ENCODE results near the gene SPAG9. TPM values are rescaled to one million over a fixed set of nuclear protein-coding genes. Genes with fewer than 3 reads are reported as not detected.

Gene SPAG9
- total and polyA plus RNA-seq, 2 of the 8 experiments (the other 6 are each of a cell fraction or from before 2014, with no cell fraction given): 9.8 to 63.8 TPM

DNA sequence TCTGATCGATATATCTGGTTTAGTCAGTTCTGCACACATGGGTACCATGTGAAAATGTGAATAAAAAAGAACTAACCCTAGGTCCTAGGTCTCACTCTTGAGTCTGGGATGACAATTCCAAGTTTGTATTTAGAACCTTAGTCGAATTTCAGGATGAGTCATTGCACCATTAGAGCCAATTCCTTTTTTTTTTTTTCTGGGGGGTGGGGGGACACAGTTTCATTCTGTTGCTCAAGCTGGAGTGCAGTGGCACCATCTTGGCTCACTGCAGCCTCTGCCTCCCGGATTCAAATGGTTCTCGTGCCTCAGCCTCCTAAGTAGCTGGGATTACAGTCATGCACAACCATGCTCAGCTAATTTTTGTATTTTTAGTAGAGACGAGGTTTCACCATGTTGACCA lies 41.6 kb downstream of the SPAG9 start:
- Histone ChIP-seq H3K79me1 (ENCODE audit: low read depth, low read length) (peaks cover 2% of the 10 kb centered on the region; the same call in 1 of the 2 replicates), H3K23me2 (ENCODE audit: low read depth, low read length) (no peaks in the 10 kb centered on the region; the same call in 1 of the 2 replicates), H3K9ac (replicated peaks in 1 of 4; ENCODE audit: extremely low read depth in 1 of 4, low read depth in 3 of 4, low read length in 3 of 4) (no peak overlapping the region), H2BK5ac (ENCODE audit: low read depth, low read length) (no peak overlapping the region), H3K27me3 (replicated peaks in 1 of 4; ENCODE audit: control insufficient read depth in 3 of 4, extremely low read depth in 1 of 4, insufficient read depth in 3 of 4, low read length in 3 of 4) (no peaks in the 10 kb centered on the region), H3K18ac (ENCODE audit: extremely low read depth, low read length) (no peak overlapping the region), H3K27ac (ENCODE audit: low read depth, low read length) (no peak overlapping the region), H4K91ac (replicated peaks; ENCODE audit: insufficient read length, low read length) (no peak overlapping the region), H3K4me1 (replicated peaks in 1 of 4; ENCODE audit: control insufficient read depth in 3 of 4, insufficient read depth in 4 of 4, low read length in 3 of 4) (no peaks in the 10 kb centered on the region), H3K4me2 (ENCODE audit: insufficient read depth in 1 of 2, low read depth in 2 of 2, low read length in 2 of 2) (no peak overlapping the region), H2AFZ (ENCODE audit: low read length) (no peak overlapping the region), H3K79me2 (ENCODE audit: control insufficient read depth in 1 of 2, insufficient read depth in 2 of 2, low read length in 2 of 2) (no peaks in the 10 kb centered on the region), H3K56ac (replicated peaks; ENCODE audit: insufficient read length, low read depth, low read length) (no peak overlapping the region), H2BK15ac (ENCODE audit: low read length) (no peak overlapping the region), H4K8ac (ENCODE audit: extremely low read depth, insufficient read depth, low read length) (no peak overlapping the region), H3K36me3 (ENCODE audit: control insufficient read depth in 2 of 4, insufficient read depth in 4 of 4, low read length in 3 of 4) (peaks cover 0 to 14% (median 5%) of the 10 kb centered on the region in 4 experiments; a peak in 4 of 8 replicates), H3K14ac (ENCODE audit: insufficient read length) (no peak overlapping the region), H2BK12ac (ENCODE audit: low read depth, low read length) (no peak overlapping the region), H2AK5ac (ENCODE audit: low read depth, low read length) (no peak overlapping the region), H3K4ac (replicated peaks; ENCODE audit: insufficient read length, low read depth, low read length) (no peak overlapping the region), H2BK120ac (replicated peaks; ENCODE audit: low read depth, low read length) (no peak overlapping the region), H4K20me1 (replicated peaks in 1 of 2; ENCODE audit: control insufficient read depth in 1 of 2, insufficient read depth in 2 of 2, low read length in 2 of 2) (no peaks in the 10 kb centered on the region), H3K23ac (ENCODE audit: insufficient read length) (no peak overlapping the region), H4K5ac (ENCODE audit: insufficient read length, low read depth, low read length) (no peak overlapping the region), H2BK20ac (ENCODE audit: low read length) (no peak overlapping the region), H3K4me3 (ENCODE audit: extremely low read depth in 1 of 4, insufficient read depth in 2 of 4, low read depth in 3 of 4, low read length in 4 of 4) (no peak overlapping the region), H3K9me3 (ENCODE audit: insufficient read depth in 2 of 2, low read depth in 1 of 2, low read length in 1 of 2) (no peaks in the 10 kb centered on the region)
- 88% methylated on average over 5 of the region's 5 CpGs; no CpG with 5 or more reads in 1 of the 2 experiments for WGBS, 2 experiments (ENCODE audit: extremely low coverage in 1 of 2, insufficient coverage in 1 of 2, insufficient read length in 1 of 2, insufficient replicate concordance in 2 of 2, low coverage in 1 of 2, low lambda C conversion rate in 2 of 2, missing lambda C conversion rate in 1 of 2)
- DNase-seq (ENCODE audit: low read depth in 1 of 2, low spot score in 2 of 2): peak in 1 of 2 experiments; percentile 2
- CTCF ChIA-PET (ENCODE audit: partially characterized antibody): no interaction called here
- FAIRE-seq: no peak
- POLR2A ChIA-PET (ENCODE audit: partially characterized antibody): interaction anchor here (1.3 kb wide), 1 partner anchor 89 kb away, joined by 3 read pairs; no protein-coding TSS in a partner anchor
- TF ChIP-seq SIRT6 (IDR thresholded peaks at IDR 0.05; ENCODE audit: low read length) (no peak), JUND (IDR thresholded peaks at IDR 0.05; ENCODE audit: low read length) (no peak), GABPA (IDR thresholded peaks at IDR 0.05; ENCODE audit: borderline replicate concordance, insufficient read depth, low read length) (no peak), TAF7 (optimal IDR thresholded peaks at IDR 0.05; ENCODE audit: borderline replicate concordance, low read depth, low read length) (no peak), ZNF274 (IDR thresholded peaks at IDR 0.05; ENCODE audit: borderline replicate concordance, extremely low read depth, low read length) (no peak), CEBPB (IDR thresholded peaks at IDR 0.05; ENCODE audit: low read depth, low read length) (no peak), RFX5 (IDR thresholded peaks at IDR 0.05; ENCODE audit: borderline replicate concordance, low read depth, low read length) (no peak), SP2 (IDR thresholded peaks at IDR 0.05; ENCODE audit: low read length) (no peak), TBP (IDR thresholded peaks at IDR 0.05; ENCODE audit: low read depth, low read length) (no peak), BACH1 (IDR thresholded peaks at IDR 0.05; ENCODE audit: low read length) (no peak), EGR1 (IDR thresholded peaks at IDR 0.05; ENCODE audit: borderline replicate concordance, low read depth, low read length) (no peak), NRF1 (IDR thresholded peaks at IDR 0.05; ENCODE audit: low read depth, low read length) (no peak), POU5F1 (IDR thresholded peaks at IDR 0.05; ENCODE audit: low read depth, low read length) (no peak)

Data from H1 (cell line).